A673 (cell line): ENCODE data around the gene CPA4. TPM values are rescaled to one million over a fixed set of nuclear protein-coding genes. Genes with fewer than 3 reads are reported as not detected.

Source experiments
- BruUV-seq: library from RNA; stranded (reverse); fragments of 400-500 nt; replicated peaks from 2 replicates; lab custom pipeline; 2021; lab: Mats Ljungman, UMichigan
- CTCF ChIA-PET: fragments of 300-600 bp; sonication (Branson Sonifier 250); formaldehyde crosslinking; loops from one replicate; lab custom pipeline; 2022; ENCODE audit warnings: antibody characterized with exemption; lab: Charles Lee
- POLR2A ChIA-PET: fragments of 300-600 bp; sonication (Branson Sonifier 250); formaldehyde crosslinking; loops from one replicate; lab custom pipeline; 2022; ENCODE audit warnings: antibody characterized with exemption; ENCODE audit not compliant: low non-redundant PET; lab: Charles Lee
- DNase-seq: peaks from one replicate; pipeline ENCODE4 v3.0.0-alpha.2; 2015; ENCODE audit warnings: low spot score
- H3K27ac ChIP-seq: fragments of 200-600 bp; sonication (generic); 2 replicates; pipeline ENCODE4 v1.5.1; 2016; ENCODE audit warnings: mixed run types, low read depth, mild to moderate bottlenecking, mixed read lengths, antibody characterized with exemption, low read length; ENCODE audit not compliant: poor library complexity, severe bottlenecking
- H3K27me3 ChIP-seq: fragments of 200-600 bp; sonication (generic); replicated peaks from 2 replicates; pipeline ENCODE4 v1.6.1; 2017; ENCODE audit warnings: mixed run types, low read depth, mild to moderate bottlenecking, mixed read lengths, antibody characterized with exemption, low read length; ENCODE audit not compliant: insufficient read depth, poor library complexity
- H3K36me3 ChIP-seq: fragments of 200-600 bp; sonication (generic); 2 replicates; pipeline ENCODE4 v1.6.1; 2016; ENCODE audit warnings: mixed run types, mild to moderate bottlenecking, mixed read lengths, antibody characterized with exemption, low read length; ENCODE audit not compliant: insufficient read depth, poor library complexity, severe bottlenecking
- H3K4me1 ChIP-seq: fragments of 200-600 bp; sonication (generic); 2 replicates; pipeline ENCODE4 v1.6.1; 2017; ENCODE audit warnings: mixed run types, mild to moderate bottlenecking, mixed read lengths, antibody characterized with exemption, low read length; ENCODE audit not compliant: insufficient read depth, poor library complexity, severe bottlenecking
- H3K4me3 ChIP-seq: fragments of 200-600 bp; sonication (generic); 2 replicates; pipeline ENCODE4 v1.5.1; 2016; ENCODE audit warnings: low read depth, mixed run types, mild to moderate bottlenecking, mixed read lengths, low read length; ENCODE audit not compliant: poor library complexity, severe bottlenecking
- H3K9me3 ChIP-seq: fragments of 200-600 bp; sonication (generic); 2 replicates; pipeline ENCODE4 v1.6.1; 2016; ENCODE audit warnings: mixed run types, low read depth, mild to moderate bottlenecking, mixed read lengths, antibody characterized with exemption, low read length; ENCODE audit not compliant: poor library complexity, severe bottlenecking
- CTCF ChIP-seq: fragments of 300-800, 200-600 bp; sonication (generic); conservative IDR thresholded peaks from 2 replicates; pipeline ENCODE4 v1.5.1; 2017; ENCODE audit warnings: low read depth, mild to moderate bottlenecking, antibody characterized with exemption, low read length, moderate library complexity, mixed read lengths
- EZH2 ChIP-seq: fragments of 200-600 bp; sonication (generic); IDR thresholded peaks from 2 replicates; pipeline ENCODE4 v1.6.1; 2017; ENCODE audit warnings: borderline replicate concordance, low read depth, mild to moderate bottlenecking, mixed read lengths, antibody characterized with exemption, low read length; ENCODE audit not compliant: poor library complexity, severe bottlenecking
- intact Hi-C: fragments of 100-400 bp; cut with micrococcal nuclease; formaldehyde crosslinking; loops from one replicate; pipeline ENCODE4 v1.10.0; 2022; ENCODE audit not compliant: unreplicated experiment
- total RNA-seq: library from RNA; stranded (reverse); gene quantifications from 2 replicates; pipeline ENCODE4 v1.2.3, GENCODE V29; 2021

The CPA4 gene
- total RNA-seq, 1 experiment from 2014 or later, result not detected

GRCh38 chr7:130369110-130369711 is 76.2 kb downstream of the CPA4 start:
- Histone ChIP-seq H3K4me1 (peaks cover 17% of the 10 kb centered on the region), H3K27me3 (no peaks in the 10 kb centered on the region), H3K4me3 (no peak overlapping the region), H3K9me3 (no peaks in the 10 kb centered on the region), H3K36me3 (no peaks in the 10 kb centered on the region), H3K27ac (no peak overlapping the region)
- ChIA-PET CTCF (no interaction called here), POLR2A (no interaction called here)
- DNase-seq, result no peak
- no TSS peak for BruUV-seq
- TF ChIP-seq CTCF, result no peak
- TF ChIP-seq EZH2, result no peak
- intact Hi-C loops, result no loop called here

GRCh38 chr7:130369831-130370550 is 77.0 kb downstream of the CPA4 start:
- no peaks in the 10 kb centered on the region for H3K36me3 ChIP-seq
- peaks cover 12% of the 10 kb centered on the region for H3K4me1 ChIP-seq
- CTCF ChIA-PET, result no interaction called here

GRCh38 chr7:130371046-130371445 is 78.1 kb downstream of the CPA4 start:
- no TSS peak for BruUV-seq
- H3K4me1 ChIP-seq, result peaks cover 1% of the 10 kb centered on the region
- no peaks in the 10 kb centered on the region for H3K9me3 ChIP-seq
- ChIA-PET POLR2A (no interaction called here), CTCF (no interaction called here)
- H3K36me3 ChIP-seq, result no peaks in the 10 kb centered on the region
- no peak overlapping the region for H3K27ac ChIP-seq
- no peaks in the 10 kb centered on the region for H3K27me3 ChIP-seq
- TF ChIP-seq EZH2 (no peak), CTCF (no peak)
- DNase-seq, result no peak
- intact Hi-C loops, result no loop called here
- H3K4me3 ChIP-seq, result no peak overlapping the region

More at GRCh38 chr7:130369831-130370550, 77.0 kb downstream of the CPA4 start:
- H3K9me3 ChIP-seq, result no peaks in the 10 kb centered on the region
- H3K4me3 ChIP-seq, result no peak overlapping the region
- POLR2A ChIA-PET, result no interaction called here
- H3K27me3 ChIP-seq, result no peaks in the 10 kb centered on the region
- no TSS peak for BruUV-seq
- intact Hi-C loops, result no loop called here
- H3K27ac ChIP-seq, result no peak overlapping the region
- no peak for DNase-seq
- TF ChIP-seq CTCF, result no peak
- no peak for TF ChIP-seq EZH2
